Psoas muscle (tissue), 8 donors: ENCODE results near the gene TRIM66. TPM values are rescaled to one million over a fixed set of nuclear protein-coding genes. Genes with fewer than 3 reads are reported as not detected.

Experiments
- ATAC-seq, 4 donors: fragments of 200-7000 bp; cut with Tn5 transposase; one replicate each; pipeline ENCODE4 v1.9.1; 2020; ENCODE audit warnings: moderate library complexity in 3 of 4, mild to moderate bottlenecking in 2 of 4
- DNase-seq, 2 donors: peaks; one replicate each; pipeline ENCODE4 v3.0.0-alpha.2; 2020
- H3K27ac ChIP-seq: fragments of 200-600 bp; one replicate; pipeline ENCODE4 v1.8.0; 2022
- H3K27me3 ChIP-seq, 3 donors: fragments of 200-600 bp in 1 of 3; one replicate each; pipeline versions ENCODE4 v1.6.1 to v1.8.0; 2013 to 2022; ENCODE audit warnings: low read length in 2 of 3, mild to moderate bottlenecking in 2 of 3, moderate library complexity in 1 of 3; ENCODE audit not compliant: insufficient read depth in 3 of 3
- H3K36me3 ChIP-seq, 2 donors: fragments of 200-600 bp in 1 of 2; one replicate each; pipeline versions ENCODE4 v1.6.1 to v1.8.0; 2013 to 2022; ENCODE audit warnings: low read depth in 1 of 2, mild to moderate bottlenecking in 1 of 2, moderate library complexity in 1 of 2; ENCODE audit not compliant: insufficient read depth in 1 of 2
- H3K4me1 ChIP-seq: fragments of 200-600 bp; one replicate; pipeline ENCODE4 v1.8.0; 2022
- H3K4me3 ChIP-seq: fragments of 200-600 bp; one replicate; pipeline ENCODE4 v1.8.0; 2022; ENCODE audit warnings: mild to moderate bottlenecking
- H3K9me3 ChIP-seq: fragments of 200-600 bp; one replicate; pipeline ENCODE4 v1.8.0; 2022
- CTCF ChIP-seq: fragments of 200-600 bp; IDR thresholded peaks from one replicate; pipeline ENCODE4 v1.8.0; 2022; ENCODE audit warnings: antibody characterized with exemption
- WGBS, 3 donors: extraction: QIAGEN DNeasy Blood & Tissue Kit; methylation state at CpG; one replicate each; pipeline versions ENCODE4 v1.1.6 to v1.1.7; 2013; 5-methylcytosine and 5-hydroxymethylcytosine counted together
- intact Hi-C, 2 donors: fragments of 100-400 bp; cut with DNase I; formaldehyde crosslinking; loops; one replicate each; pipeline versions ENCODE4 v1.11.0 to v1.14.2; 2022
- polyA plus RNA-seq, 3 donors: library from polyadenylated mRNA; stranded (reverse); fragments of 200-250 nt; gene quantifications; one replicate each; pipeline ENCODE4 v1.2.3, GENCODE V29; 2013
- total RNA-seq, 4 donors: library from RNA; stranded (reverse); fragmentation: NEBNext Ultra II Directional in 2 of 4; extraction: Animal tissue kit (Norgen Biotek cat#: 25700) in 2 of 4; gene quantifications; one replicate each; pipeline versions ENCODE4 v1.2.1 to v1.2.4, GENCODE V29; 2021 to 2023
- donor health status: healthy with polysubstance abuse.
- donor health status: DM: no; HTN: no; CAD: no; lungs with moderate emphysema.
- donor health status: Bipolar disorder and iron deficiency.
- donor health status: healthy.
- donor health status: DM: yes; HTN: yes; CAD: no.
- donor health status: DM: no; HTN: no; CAD: no.
- donor health status: DM: no; HTN: no; CAD: no.
- donor health status: DM: yes; HTN: yes; CAD: no.

Gene TRIM66
- total and polyA plus RNA-seq, 7 donors, result 0.46 to 3.9 (median 2.0) TPM

GRCh38 chr11:8593455-8593854 lies 89.0 kb downstream of the TRIM66 start:
- ATAC-seq (peak in 2 of 4 donors; percentile 14 to 43), DNase-seq (no peak)
- H3K9me3 ChIP-seq, result no peaks in the 10 kb centered on the region
- H3K27ac ChIP-seq, result no peak overlapping the region
- intact Hi-C loops, result no loop called here
- H3K4me1 ChIP-seq, result peaks cover 3% of the 10 kb centered on the region
- peaks cover 0 to 29% (median 7%) of the 10 kb centered on the region in 3 donors for H3K27me3 ChIP-seq
- no peaks in the 10 kb centered on the region for H3K36me3 ChIP-seq
- no peak for TF ChIP-seq CTCF
- peak overlapping the region; percentile 70 for H3K4me3 ChIP-seq
- 19 to 24% (median 22%) methylated on average over 7 of the region's 7 CpGs for WGBS, 3 donors

- no peaks in the 10 kb centered on the region for H3K4me1 ChIP-seq
- no peak overlapping the region for H3K27ac ChIP-seq
- H3K4me3 ChIP-seq, result no peak overlapping the region
- no peak for ATAC-seq
- no peak for TF ChIP-seq CTCF
- intact Hi-C loops, result no loop called here
- no peaks in the 10 kb centered on the region for H3K36me3 ChIP-seq
- no peak for DNase-seq
- H3K9me3 ChIP-seq, result no peaks in the 10 kb centered on the region
- H3K27me3 ChIP-seq, result peaks cover 0 to 6% (median 0%) of the 10 kb centered on the region in 3 donors
These were observed 94.5 kb downstream of the TRIM66 start for GRCh38 chr11:8587915-8588314.

GRCh38 chr11:8586805-8587204 lies 95.7 kb downstream of the TRIM66 start:
- DNase-seq, result no peak
- TF ChIP-seq CTCF, result no peak
- no peaks in the 10 kb centered on the region for H3K4me1 ChIP-seq
- H3K4me3 ChIP-seq, result no peak overlapping the region
- 63 to 80% (median 78%) methylated on average over 2 of the region's 2 CpGs for WGBS, 3 donors
- H3K27ac ChIP-seq, result no peak overlapping the region
- no peaks in the 10 kb centered on the region for H3K9me3 ChIP-seq
- H3K36me3 ChIP-seq, result no peaks in the 10 kb centered on the region
- no peaks in the 10 kb centered on the region for H3K27me3 ChIP-seq
- intact Hi-C loops, result no loop called here
- ATAC-seq, result no peak

- intact Hi-C loops, result no loop called here
- ATAC-seq, result no peak
- H3K27ac ChIP-seq, result no peak overlapping the region
- WGBS, 3 donors, result 96 to 100% (median 100%) methylated on average over 1 of the region's 1 CpG
- H3K36me3 ChIP-seq, result no peaks in the 10 kb centered on the region
- no peaks in the 10 kb centered on the region for H3K9me3 ChIP-seq
- DNase-seq, result no peak
- H3K4me1 ChIP-seq, result no peaks in the 10 kb centered on the region
- H3K4me3 ChIP-seq, result no peak overlapping the region
- TF ChIP-seq CTCF, result no peak
- no peaks in the 10 kb centered on the region for H3K27me3 ChIP-seq
These were observed 96.3 kb downstream of the TRIM66 start for GRCh38 chr11:8586184-8586583.

- no peaks in the 10 kb centered on the region for H3K4me1 ChIP-seq
- ATAC-seq (no peak), DNase-seq (no peak)
- no peak overlapping the region for H3K4me3 ChIP-seq
- no peaks in the 10 kb centered on the region for H3K27me3 ChIP-seq
- WGBS, 3 donors, result 57 to 66% (median 63%) methylated on average over 2 of the region's 2 CpGs
- intact Hi-C loops, result no loop called here
- TF ChIP-seq CTCF, result no peak
- no peak overlapping the region for H3K27ac ChIP-seq
- no peaks in the 10 kb centered on the region for H3K36me3 ChIP-seq
- H3K9me3 ChIP-seq, result no peaks in the 10 kb centered on the region
These were observed 98.0 kb downstream of the TRIM66 start for GRCh38 chr11:8584511-8584910.
